Activated naive CD4-positive, alpha-beta T cell (primary cell): ENCODE measurements around the gene ZNF282.
"Not testable (repeated sequence)": the region's sequence is repeated elsewhere in the genome, so short reads cannot be mapped to it uniquely, and the experiment has no call there.

Experiments used
- DNase-seq, 4 experiments: peaks; one replicate each; lab custom pipeline; 2025; lab: John Stamatoyannopoulos, UW

ZNF282 gene

GRCh38 chr7:149225106-149225505 lies 29.8 kb downstream of the ZNF282 start:
- DNase-seq: no peak

DNA sequence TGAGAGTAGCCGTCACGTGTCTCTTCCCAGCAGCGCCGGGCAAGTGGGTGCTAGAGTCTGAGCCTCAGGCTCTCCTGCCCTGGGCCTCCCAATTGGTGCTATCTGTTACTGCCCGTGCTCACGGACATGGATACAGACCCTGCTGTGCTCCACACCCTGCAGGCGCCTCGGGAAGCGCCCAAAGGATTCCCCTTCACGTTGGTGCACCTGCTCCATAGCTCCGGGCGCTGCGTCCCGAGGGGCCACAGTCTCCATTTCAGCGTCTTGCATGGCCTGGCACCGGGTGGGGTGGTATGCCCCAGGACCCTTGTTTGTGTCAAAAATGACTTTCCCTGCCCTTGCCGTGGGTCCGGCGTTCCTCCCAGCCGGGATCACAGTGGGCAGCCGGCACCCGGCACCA lies 30.3 kb downstream of the ZNF282 start:
- DNase-seq: no peak

- DNase-seq: not testable (repeated sequence)
Observed at GRCh38 chr7:149226366-149226765, 31.0 kb downstream of the ZNF282 start.

GRCh38 chr7:149226840-149227494 lies 31.6 kb downstream of the ZNF282 start:
- no peak for DNase-seq

DNA sequence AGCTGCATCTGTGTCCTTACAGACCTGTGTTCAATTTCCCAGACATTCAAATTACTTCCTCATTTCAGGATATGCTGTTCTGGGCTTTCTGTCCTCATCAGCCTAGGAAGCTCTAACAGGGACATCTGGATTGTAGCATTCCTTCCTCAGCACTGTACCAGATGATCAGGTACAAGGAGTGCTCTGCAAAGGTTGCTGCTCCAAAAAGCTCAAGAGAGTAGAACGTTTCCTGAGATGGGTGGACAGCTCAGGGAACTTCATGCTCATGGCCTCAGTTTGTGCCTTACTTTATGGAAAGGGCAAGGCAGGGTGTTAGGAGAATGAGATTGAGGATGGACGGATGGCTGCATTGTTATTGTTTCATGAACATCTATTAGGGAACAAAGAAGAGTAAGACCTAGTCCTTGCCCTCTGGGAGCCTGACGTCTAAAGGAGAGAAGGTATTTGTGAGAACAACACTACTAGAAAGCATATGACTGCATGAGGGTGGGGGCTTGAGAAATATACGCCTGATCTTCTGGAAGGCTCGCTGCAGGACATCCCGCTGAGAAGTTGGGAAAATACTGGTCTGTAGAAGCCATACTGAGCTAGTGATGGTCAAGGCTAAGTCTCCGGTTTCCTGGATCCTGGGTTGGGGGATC lies 33.6 kb downstream of the ZNF282 start:
- no peak for DNase-seq

GRCh38 chr7:149229526-149229925 lies 34.2 kb downstream of the ZNF282 start:
- no peak for DNase-seq

DNA sequence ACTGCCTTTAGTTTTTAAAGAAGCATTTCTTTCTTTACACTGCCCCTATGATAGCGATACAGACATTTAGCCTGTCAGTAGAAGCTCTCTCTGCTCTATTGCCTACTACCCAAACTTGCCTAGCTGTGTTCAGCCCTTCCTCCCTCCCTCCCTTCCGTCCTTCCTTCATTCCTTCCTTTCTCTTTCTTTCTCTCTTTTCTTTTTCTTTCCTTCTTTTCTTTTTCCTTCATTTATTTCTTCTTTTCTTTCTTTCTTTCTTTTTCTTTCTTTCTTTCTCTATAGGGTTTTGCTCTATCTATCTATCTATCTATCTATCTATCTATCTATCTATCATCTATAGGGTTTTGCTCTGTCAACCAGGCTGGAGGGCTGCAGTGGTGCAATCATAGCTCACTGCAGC lies 37.0 kb downstream of the ZNF282 start:
- DNase-seq: no peak

GRCh38 chr7:149233655-149234204 lies 38.4 kb downstream of the ZNF282 start:
- DNase-seq: not testable (repeated sequence)

GRCh38 chr7:149237502-149237901 lies 42.2 kb downstream of the ZNF282 start:
- no peak for DNase-seq

- no peak for DNase-seq
Observed at GRCh38 chr7:149238051-149238450, 42.7 kb downstream of the ZNF282 start.

DNA sequence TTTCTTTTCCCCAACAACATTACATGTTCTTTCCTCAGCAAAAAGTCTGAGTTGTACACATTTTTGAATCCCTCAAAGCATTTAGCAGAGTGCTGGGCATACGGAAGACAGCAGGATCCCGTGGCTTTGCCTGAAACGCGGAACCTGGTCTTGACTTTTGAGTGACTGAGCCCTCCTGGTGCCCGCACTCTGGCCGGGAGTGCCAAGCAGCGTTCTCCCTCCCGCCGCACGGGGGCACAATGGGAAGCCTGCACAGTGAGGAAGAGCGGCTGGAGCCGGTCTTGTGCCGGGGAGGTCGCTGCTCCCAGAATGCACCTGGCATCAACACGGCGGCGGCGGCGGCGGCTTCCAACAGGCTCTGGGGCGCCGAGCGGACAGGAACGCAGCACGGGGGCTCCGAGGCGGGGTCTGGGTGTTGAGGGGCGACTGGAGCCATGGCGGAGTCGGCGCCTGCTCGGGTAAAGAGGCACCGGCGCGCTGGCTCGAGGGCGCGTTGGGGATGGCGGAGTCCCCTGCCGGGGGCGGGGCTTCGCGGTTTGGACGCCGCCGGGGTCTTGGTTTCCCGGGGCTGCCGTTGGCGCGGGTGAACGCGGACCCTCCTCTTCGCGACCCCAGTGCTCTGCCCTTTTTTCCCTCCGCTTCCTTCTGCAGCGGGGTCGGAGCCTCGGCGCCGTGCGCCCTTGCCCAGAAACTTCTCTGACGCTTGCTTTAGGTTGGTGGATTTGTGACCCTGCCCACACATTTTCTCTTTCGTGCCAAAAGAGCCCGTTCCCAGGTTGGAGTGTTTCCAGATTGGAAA lies 44.2 kb downstream of the ZNF282 start, which contains the start of gene ZNF212:
ZNF212 (plus strand) TSS at position 307 of the 799 bp plus-strand sequence; CDS start at position 435, 128 bp downstream.
- DNase-seq: peak; percentile 64 to 85 (median 74)

DNA sequence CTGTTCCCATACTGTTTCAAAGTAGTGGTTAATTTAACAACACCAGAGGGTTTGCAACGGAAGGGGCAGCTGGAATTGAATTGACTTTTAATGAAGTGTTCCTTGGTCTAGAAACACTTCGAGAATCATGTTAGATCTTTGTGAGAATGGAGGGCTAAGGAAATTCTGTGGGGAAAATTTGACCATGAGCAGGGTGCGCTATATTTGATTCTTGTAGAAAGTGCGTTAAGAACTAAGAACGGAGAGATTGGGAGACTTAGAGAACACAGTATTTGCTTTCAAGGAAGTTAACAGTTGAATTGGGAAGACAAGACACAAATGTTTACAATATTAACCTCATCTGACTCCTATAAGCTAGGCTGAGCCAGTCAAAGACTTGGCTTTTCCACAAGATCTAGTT lies 45.3 kb downstream of the ZNF282 start:
- no peak for DNase-seq

GRCh38 chr7:149241696-149242095 lies 46.4 kb downstream of the ZNF282 start:
- DNase-seq: no peak

GRCh38 chr7:149245244-149245643 lies 49.9 kb downstream of the ZNF282 start:
- no peak for DNase-seq

DNA sequence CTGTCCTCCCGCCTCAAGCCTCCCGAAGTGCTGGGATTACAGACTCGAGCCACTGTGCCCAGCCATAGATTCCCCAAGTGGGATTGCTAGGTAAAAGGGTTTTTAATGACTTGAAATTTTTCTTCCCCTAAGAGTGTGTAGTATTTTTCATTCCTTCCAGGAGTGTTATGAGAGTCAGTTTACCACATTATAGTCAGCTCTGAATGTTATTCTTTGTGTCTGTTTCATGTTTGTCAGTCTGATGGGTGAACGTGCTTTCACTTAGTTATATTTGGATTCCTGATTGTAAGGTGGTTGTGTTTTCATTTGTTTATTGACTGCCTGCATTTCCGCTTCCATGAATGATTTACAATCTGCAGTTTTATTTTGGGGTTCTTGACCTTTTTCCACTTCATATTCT lies 50.4 kb downstream of the ZNF282 start:
- DNase-seq: no peak

DNA sequence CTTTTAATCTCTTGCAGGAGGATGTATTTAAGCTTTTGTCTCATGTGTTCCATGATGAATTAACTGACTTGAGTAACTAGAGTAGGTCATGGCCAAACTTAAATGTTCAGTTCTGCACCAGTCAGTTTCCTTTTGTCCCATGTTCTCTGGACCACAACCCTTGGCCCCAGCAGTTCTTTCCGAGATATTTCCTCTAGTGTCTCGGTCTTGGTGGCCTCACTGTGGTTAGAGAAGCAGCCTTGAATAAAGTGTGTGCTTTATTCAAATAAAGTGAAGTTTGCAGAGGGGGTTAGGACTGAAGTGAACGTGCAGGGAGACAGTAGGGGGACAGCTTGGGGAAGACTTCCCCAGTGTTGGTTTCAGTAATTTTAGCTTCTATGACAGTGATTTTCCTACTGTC lies 53.4 kb downstream of the ZNF282 start:
- DNase-seq: no peak

GRCh38 chr7:149250151-149250550 lies 54.8 kb downstream of the ZNF282 start:
- DNase-seq: not testable (repeated sequence)

DNA sequence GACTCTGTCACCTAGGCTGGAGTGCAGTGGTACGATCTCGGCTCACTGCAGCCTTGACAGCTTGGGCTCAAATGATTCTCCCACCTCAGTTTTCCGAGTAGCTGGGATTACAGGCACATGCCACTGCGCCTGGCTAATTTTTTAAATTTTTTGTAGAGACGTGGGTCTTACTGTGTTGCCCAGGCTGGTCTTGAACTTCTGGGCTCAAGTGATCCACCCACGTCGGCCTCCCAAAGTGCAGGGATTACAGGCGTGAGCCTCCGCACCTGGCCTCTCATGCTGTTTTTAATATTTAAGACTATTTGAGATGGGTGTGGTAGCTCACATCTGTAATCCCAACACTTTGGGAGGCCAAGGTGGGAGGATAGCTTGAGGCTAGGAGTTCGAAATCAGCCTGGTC lies 56.2 kb downstream of the ZNF282 start:
- DNase-seq: not testable (repeated sequence)

DNA sequence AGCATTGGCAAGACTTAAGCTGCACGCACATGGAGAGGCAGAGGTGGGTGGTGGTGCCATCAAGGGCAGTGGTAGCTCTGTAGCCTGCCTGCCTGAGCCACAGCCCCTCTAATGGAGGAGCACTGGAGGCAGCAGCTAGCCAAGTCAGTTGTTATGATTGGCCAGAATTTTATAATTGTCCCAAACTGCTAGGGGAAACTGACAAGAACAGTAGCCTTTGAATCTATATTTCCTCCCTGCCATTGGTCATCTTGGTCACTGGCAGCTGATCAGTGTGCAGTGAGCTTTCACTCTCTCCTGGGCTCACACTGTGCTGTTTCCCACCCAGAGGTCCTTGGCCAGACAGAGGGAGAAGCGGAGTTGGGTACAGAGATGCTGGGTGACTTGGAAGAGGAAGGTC lies 57.0 kb downstream of the ZNF282 start:
- no peak for DNase-seq

DNA sequence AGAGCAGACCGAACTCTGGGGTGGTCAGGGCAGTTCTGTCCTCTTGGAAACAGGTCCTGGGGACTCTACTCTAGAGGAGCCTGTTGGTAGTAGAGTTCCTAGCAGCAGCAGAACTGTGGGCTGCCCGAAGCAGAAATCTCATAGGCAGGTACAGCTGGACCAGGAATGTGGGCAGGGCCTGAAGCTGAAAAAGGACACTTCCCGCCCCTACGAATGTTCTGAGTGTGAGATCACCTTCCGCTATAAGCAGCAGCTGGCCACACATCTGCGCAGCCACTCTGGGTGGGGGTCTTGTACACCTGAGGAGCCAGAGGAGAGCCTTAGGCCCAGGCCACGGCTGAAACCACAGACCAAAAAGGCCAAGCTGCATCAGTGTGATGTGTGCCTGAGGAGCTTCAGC lies 58.3 kb downstream of the ZNF282 start:
- DNase-seq: no peak

- DNase-seq: no peak
Observed at GRCh38 chr7:149254181-149254858, 59.0 kb downstream of the ZNF282 start.

- DNase-seq: no peak
Observed at GRCh38 chr7:149255174-149255573, 59.8 kb downstream of the ZNF282 start.
